ENCODE measurements around the gene RIMKLA. TPM values are rescaled to one million over a fixed set of nuclear protein-coding genes. Genes with fewer than 3 reads are reported as not detected.

Gene RIMKLA
- total and polyA plus RNA-seq, 10 of the 15 experiments (the other 5 are each of a cell fraction or from before 2014, with no cell fraction given), result 0.01 to 0.52 (median 0.08) TPM

DNA sequence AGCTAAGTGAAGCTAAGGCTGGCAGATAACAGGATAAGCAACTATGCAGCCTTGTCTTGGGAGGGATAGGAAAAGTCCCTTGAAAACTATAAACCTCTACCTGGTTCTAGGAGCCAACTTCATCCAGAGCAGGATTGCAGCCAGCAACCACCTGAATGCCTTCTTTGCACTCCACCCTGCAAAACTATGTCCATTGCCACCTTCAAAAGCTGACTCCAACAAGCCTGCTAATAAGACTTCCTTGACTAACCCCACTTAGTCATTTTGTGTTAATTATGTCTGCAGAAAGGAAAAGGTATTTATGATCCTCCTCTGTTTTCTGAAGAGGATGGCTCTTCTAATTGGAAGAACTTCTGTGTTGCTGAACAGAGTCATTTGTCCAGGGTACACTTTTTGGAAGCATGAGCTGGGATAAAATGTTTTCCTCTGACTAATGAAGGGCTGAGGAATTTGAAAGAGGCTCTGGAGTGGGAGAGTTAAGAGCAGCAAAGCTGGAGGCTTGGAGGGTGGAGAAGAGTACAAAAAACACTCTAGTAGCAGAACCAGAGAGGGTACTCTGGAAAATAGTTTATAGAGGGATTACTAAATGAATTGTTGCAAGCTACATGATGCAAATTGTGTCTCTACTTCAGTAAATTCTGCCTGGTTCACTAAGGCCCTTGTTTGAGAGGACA, 9.6 kb upstream of the RIMKLA start:
- ChIA-PET POLR2A (no interaction called here), CTCF (interaction anchor here (1.1 kb wide), 2 partner anchors 14 to 18 kb away, joined by 3 read pairs; no protein-coding TSS in a partner anchor)

DNA sequence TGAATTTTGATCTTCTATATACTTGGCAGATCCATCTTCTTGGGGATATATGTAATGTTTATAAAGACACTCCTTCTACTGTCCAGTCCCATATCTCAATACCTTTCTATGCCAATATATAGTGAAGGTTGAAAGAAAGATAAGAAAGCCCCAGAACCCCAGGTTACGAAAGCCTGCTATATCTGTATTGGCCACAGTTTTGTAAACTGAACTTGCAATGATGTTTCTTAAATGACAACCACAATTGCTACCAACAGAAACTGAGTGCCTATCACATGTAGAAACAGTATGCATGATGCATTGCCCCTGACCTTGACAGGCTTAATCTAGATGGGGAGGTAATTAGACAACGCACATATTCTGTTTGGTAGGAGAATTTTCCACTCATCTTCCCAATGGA, 7.8 kb upstream of the RIMKLA start:
- DNase-seq (ENCODE audit: low read depth, low spot score), result no peak

More for the DNA sequence above, 9.6 kb upstream of the RIMKLA start:
- ChIA-PET RAD21 (ENCODE audit: unreplicated experiment) (no interaction called here), SMC1A (ENCODE audit: uncharacterized antibody, unreplicated experiment) (interaction anchor here (0.7 kb wide), 1 partner anchor 506 kb away, joined by 3 read pairs; no protein-coding TSS in a partner anchor)
- Histone ChIP-seq H3K4me2 (ENCODE audit: control insufficient read depth, insufficient read depth) (no peak overlapping the region), H3K79me2 (ENCODE audit: control insufficient read depth, insufficient read depth, low read length) (no peaks in the 10 kb centered on the region), H3K9ac (ENCODE audit: control insufficient read depth, insufficient read depth, low read length) (no peak overlapping the region), H2AFZ (ENCODE audit: control insufficient read depth, low read depth, low read length) (no peak overlapping the region), H3K27ac (ENCODE audit: control insufficient read depth, insufficient read depth) (no peak overlapping the region), H3K27me3 (replicated peaks in 1 of 2; ENCODE audit: control insufficient read depth in 2 of 2, insufficient read depth in 2 of 2, low read length in 1 of 2) (peaks cover 2 to 3% of the 10 kb centered on the region in 2 experiments; a peak in 2 of 4 replicates), H3K4me3 (no peak overlapping the region), H3K36me3 (ENCODE audit: control insufficient read depth in 2 of 2, insufficient read depth in 2 of 2, low read length in 1 of 2) (no peaks in the 10 kb centered on the region), H3K9me3 (replicated peaks; ENCODE audit: control insufficient read depth, insufficient read depth, low read length) (no peaks in the 10 kb centered on the region), H4K20me1 (ENCODE audit: control insufficient read depth, insufficient read depth) (no peaks in the 10 kb centered on the region), H3K4me1 (ENCODE audit: control insufficient read depth, insufficient read depth, low read length) (no peaks in the 10 kb centered on the region)
- in situ Hi-C loops (cut with MboI) (no loop called here), intact Hi-C loops (cut with micrococcal nuclease; ENCODE audit: unreplicated experiment) (no loop called here)
- DNase-seq (ENCODE audit: low read depth, low spot score) (no peak), FAIRE-seq (no peak), ATAC-seq (no peak)
- BruUV-seq (replicated peaks), result no TSS peak
- no peak for TF ChIP-seq NFXL1 (IDR thresholded peaks at IDR 0.05; ENCODE audit: borderline replicate concordance)
- no peak for TF ChIP-seq ZSCAN29 (IDR thresholded peaks at IDR 0.05)
- TF ChIP-seq RELA (IDR thresholded peaks at IDR 0.05; ENCODE audit: borderline replicate concordance, partially characterized antibody), result no peak
- TF ChIP-seq, protein P1, sequence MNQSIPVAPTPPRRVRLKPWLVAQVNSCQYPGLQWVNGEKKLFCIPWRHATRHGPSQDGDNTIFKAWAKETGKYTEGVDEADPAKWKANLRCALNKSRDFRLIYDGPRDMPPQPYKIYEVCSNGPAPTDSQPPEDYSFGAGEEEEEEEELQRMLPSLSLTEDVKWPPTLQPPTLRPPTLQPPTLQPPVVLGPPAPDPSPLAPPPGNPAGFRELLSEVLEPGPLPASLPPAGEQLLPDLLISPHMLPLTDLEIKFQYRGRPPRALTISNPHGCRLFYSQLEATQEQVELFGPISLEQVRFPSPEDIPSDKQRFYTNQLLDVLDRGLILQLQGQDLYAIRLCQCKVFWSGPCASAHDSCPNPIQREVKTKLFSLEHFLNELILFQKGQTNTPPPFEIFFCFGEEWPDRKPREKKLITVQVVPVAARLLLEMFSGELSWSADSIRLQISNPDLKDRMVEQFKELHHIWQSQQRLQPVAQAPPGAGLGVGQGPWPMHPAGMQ (IDR thresholded peaks at IDR 0.05; ENCODE audit: borderline replicate concordance), result no peak
- TF ChIP-seq STAT3 (IDR thresholded peaks at IDR 0.05; ENCODE audit: low read depth, low read length), result no peak

More for the DNA sequence above, 7.8 kb upstream of the RIMKLA start:
- ChIA-PET RAD21 (ENCODE audit: unreplicated experiment) (no interaction called here), SMC1A (ENCODE audit: uncharacterized antibody, unreplicated experiment) (no interaction called here), POLR2A (no interaction called here), CTCF (no interaction called here)
- Histone ChIP-seq H3K4me3 (no peak overlapping the region), H3K4me2 (ENCODE audit: control insufficient read depth, insufficient read depth) (no peak overlapping the region), H4K20me1 (ENCODE audit: control insufficient read depth, insufficient read depth) (no peaks in the 10 kb centered on the region), H3K36me3 (ENCODE audit: control insufficient read depth in 2 of 2, insufficient read depth in 2 of 2, low read length in 1 of 2) (no peaks in the 10 kb centered on the region), H3K4me1 (ENCODE audit: control insufficient read depth, insufficient read depth, low read length) (no peaks in the 10 kb centered on the region), H3K79me2 (ENCODE audit: control insufficient read depth, insufficient read depth, low read length) (no peaks in the 10 kb centered on the region), H3K9me3 (replicated peaks; ENCODE audit: control insufficient read depth, insufficient read depth, low read length) (no peaks in the 10 kb centered on the region), H3K9ac (ENCODE audit: control insufficient read depth, insufficient read depth, low read length) (no peak overlapping the region), H3K27ac (ENCODE audit: control insufficient read depth, insufficient read depth) (no peak overlapping the region), H3K27me3 (replicated peaks in 1 of 2; ENCODE audit: control insufficient read depth in 2 of 2, insufficient read depth in 2 of 2, low read length in 1 of 2) (peaks cover 2 to 3% of the 10 kb centered on the region in 2 experiments; a peak in 2 of 4 replicates), H2AFZ (ENCODE audit: control insufficient read depth, low read depth, low read length) (no peak overlapping the region)
- TF ChIP-seq EZH2 (IDR thresholded peaks at IDR 0.05; ENCODE audit: borderline replicate concordance, control insufficient read depth, low read depth, low read length) (no peak), SMAD1 (IDR thresholded peaks at IDR 0.05; ENCODE audit: low read depth, partially characterized antibody) (no peak), GATAD2B (conservative IDR thresholded peaks at IDR 0.05; ENCODE audit: low read depth) (no peak), NBN (IDR thresholded peaks at IDR 0.05) (no peak)
- TF ChIP-seq, protein P2, sequence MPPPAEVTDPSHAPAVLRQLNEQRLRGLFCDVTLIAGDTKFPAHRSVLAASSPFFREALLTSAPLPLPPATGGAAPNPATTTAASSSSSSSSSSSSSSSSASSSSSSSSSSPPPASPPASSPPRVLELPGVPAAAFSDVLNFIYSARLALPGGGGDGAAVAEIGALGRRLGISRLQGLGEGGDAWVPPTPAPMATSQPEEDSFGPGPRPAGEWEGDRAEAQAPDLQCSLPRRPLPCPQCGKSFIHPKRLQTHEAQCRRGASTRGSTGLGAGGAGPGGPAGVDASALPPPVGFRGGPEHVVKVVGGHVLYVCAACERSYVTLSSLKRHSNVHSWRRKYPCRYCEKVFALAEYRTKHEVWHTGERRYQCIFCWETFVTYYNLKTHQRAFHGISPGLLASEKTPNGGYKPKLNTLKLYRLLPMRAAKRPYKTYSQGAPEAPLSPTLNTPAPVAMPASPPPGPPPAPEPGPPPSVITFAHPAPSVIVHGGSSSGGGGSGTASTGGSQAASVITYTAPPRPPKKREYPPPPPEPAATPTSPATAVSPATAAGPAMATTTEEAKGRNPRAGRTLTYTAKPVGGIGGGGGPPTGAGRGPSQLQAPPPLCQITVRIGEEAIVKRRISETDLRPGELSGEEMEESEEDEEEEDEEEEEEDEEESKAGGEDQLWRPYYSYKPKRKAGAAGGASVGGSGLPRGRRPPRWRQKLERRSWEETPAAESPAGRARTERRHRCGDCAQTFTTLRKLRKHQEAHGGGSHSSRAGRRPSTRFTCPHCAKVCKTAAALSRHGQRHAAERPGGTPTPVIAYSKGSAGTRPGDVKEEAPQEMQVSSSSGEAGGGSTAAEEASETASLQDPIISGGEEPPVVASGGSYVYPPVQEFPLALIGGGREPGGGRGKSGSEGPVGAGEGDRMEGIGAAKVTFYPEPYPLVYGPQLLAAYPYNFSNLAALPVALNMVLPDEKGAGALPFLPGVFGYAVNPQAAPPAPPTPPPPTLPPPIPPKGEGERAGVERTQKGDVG (CRISPR knock-in tag; IDR thresholded peaks at IDR 0.05), result no peak
- TF ChIP-seq, protein P3, sequence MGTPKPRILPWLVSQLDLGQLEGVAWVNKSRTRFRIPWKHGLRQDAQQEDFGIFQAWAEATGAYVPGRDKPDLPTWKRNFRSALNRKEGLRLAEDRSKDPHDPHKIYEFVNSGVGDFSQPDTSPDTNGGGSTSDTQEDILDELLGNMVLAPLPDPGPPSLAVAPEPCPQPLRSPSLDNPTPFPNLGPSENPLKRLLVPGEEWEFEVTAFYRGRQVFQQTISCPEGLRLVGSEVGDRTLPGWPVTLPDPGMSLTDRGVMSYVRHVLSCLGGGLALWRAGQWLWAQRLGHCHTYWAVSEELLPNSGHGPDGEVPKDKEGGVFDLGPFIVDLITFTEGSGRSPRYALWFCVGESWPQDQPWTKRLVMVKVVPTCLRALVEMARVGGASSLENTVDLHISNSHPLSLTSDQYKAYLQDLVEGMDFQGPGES (IDR thresholded peaks at IDR 0.05), result no peak
- in situ Hi-C loops (cut with MboI) (no loop called here), intact Hi-C loops (cut with micrococcal nuclease; ENCODE audit: unreplicated experiment) (no loop called here)
- no peak for ATAC-seq
- FAIRE-seq, result no peak
- BruUV-seq (replicated peaks), result no TSS peak
- WGBS (ENCODE audit: insufficient coverage, insufficient replicate concordance, low lambda C conversion rate, missing lambda C conversion rate), result 85% methylated on average over 2 of the region's 2 CpGs

All from GM12878 (cell line).